ENCODE data around the gene ANXA5.

Gene ANXA5

DNA sequence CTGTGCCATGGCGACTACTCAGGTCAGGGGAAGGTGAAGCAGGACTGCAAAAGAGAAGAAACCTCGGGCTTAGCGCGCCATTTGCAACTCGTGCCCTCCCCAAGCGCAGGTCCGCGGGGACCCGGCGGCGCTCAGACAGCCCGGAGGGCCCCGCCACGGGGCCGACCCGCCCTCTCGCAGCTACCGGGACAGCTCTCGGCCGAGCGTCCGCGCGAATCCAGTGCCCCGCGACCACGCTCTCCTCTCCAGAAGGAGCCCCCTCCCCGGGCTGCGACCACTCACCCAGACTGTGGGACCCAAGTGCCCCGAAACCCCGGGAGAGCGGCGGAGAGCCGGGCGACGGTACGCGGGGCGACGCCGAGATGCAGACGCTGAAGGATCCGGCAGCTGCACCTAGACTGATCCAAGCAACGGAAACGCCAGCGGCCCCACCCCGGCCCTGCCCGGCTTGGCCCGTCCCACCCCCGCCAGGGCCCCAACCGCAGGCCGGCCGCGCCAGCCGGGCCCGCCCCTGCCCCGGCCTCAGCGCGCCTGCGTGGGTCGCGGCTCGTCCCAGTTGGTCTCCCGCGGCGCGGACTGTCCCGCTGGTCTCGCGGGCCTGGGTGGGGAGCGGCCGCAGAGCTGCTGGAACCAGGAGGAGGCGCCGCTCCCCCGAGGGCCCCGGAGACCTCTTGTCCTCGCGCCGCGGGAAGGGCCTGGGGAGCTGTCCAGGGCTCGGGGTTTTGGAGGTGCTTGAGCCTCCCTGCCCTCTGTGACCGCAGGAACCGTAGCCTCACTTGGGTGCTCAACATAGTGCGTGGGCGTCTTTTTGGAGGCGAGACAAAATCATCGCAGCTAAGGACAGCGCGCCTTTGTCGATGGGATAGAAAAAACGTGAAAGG is at the start of gene ANXA5:
TSS of gene ANXA5 (minus strand) at position 400 of the 881 bp plus-strand sequence. CDS start at position 9, 391 bp downstream.
- Histone ChIP-seq H3K27me3 (ENCODE audit: insufficient read depth, low read length) (no peaks in the 10 kb centered on the region), H3K4me1 (ENCODE audit: insufficient read depth, low read length, severe bottlenecking) (peaks cover 23% of the 10 kb centered on the region), H3K4me2 (ENCODE audit: low read length) (peak within 1 kb of the TSS; percentile 89), H3K36me3 (ENCODE audit: insufficient read depth, low read length) (no peaks in the 10 kb centered on the region), H3K9me2 (ENCODE audit: low read depth, low read length) (no peaks in the 10 kb centered on the region), H3K9ac (ENCODE audit: low read length) (peak within 1 kb of the TSS; percentile 77), H3K79me2 (ENCODE audit: insufficient read depth, low read length) (no peaks in the 10 kb centered on the region), H3K9me3 (ENCODE audit: low read length) (no peaks in the 10 kb centered on the region), H2AFZ (ENCODE audit: low read length) (peak within 1 kb of the TSS; percentile 80; the same call in 1 of the 2 replicates), H3K4me3 (ENCODE audit: low read depth, low read length, poor library complexity, severe bottlenecking) (peak within 1 kb of the TSS; percentile 83), H3K27ac (ENCODE audit: low read depth, low read length, poor library complexity, severe bottlenecking) (no peak within 1 kb of the TSS), H4K20me1 (ENCODE audit: insufficient read depth, low read length) (no peaks in the 10 kb centered on the region), H3F3A (ENCODE audit: insufficient read depth, low read length) (no peaks in the 10 kb centered on the region)
- TF ChIP-seq, protein P1, sequence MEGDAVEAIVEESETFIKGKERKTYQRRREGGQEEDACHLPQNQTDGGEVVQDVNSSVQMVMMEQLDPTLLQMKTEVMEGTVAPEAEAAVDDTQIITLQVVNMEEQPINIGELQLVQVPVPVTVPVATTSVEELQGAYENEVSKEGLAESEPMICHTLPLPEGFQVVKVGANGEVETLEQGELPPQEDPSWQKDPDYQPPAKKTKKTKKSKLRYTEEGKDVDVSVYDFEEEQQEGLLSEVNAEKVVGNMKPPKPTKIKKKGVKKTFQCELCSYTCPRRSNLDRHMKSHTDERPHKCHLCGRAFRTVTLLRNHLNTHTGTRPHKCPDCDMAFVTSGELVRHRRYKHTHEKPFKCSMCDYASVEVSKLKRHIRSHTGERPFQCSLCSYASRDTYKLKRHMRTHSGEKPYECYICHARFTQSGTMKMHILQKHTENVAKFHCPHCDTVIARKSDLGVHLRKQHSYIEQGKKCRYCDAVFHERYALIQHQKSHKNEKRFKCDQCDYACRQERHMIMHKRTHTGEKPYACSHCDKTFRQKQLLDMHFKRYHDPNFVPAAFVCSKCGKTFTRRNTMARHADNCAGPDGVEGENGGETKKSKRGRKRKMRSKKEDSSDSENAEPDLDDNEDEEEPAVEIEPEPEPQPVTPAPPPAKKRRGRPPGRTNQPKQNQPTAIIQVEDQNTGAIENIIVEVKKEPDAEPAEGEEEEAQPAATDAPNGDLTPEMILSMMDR (IDR thresholded peaks at IDR 0.05; ENCODE audit: low read length), result no peak
- no peak for TF ChIP-seq EZH2 (IDR thresholded peaks at IDR 0.05; ENCODE audit: borderline replicate concordance, low read length)

DNA sequence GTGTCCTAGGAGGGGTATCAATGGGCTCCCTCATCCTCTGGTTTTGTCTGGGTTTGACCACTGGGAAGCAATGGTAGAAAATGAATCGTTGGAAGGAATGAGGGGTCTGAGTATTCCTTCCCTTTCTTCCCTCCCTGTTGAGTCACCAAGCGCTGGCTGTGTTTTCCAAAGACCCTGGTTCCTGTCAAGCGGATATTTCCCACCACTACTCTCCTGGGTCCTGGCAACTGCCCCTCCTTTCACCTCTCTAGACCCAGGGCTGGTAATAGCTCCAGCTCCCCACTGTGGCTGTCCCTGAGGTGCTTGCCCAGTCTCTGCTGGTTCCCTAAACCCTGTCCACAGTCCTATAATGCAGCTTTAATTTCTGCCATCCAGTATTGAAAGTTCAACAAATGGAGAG is 46.0 kb upstream of the ANXA5 start:
- Histone ChIP-seq H3K9me3 (ENCODE audit: low read length) (no peaks in the 10 kb centered on the region), H3K36me3 (ENCODE audit: insufficient read depth, low read length) (no peaks in the 10 kb centered on the region), H3K4me3 (ENCODE audit: low read depth, low read length, poor library complexity, severe bottlenecking) (no peak overlapping the region), H3K4me2 (ENCODE audit: low read length) (no peak overlapping the region), H3F3A (ENCODE audit: insufficient read depth, low read length) (no peaks in the 10 kb centered on the region), H3K4me1 (ENCODE audit: insufficient read depth, low read length, severe bottlenecking) (no peaks in the 10 kb centered on the region), H3K9ac (ENCODE audit: low read length) (no peak overlapping the region), H3K27ac (ENCODE audit: low read depth, low read length, poor library complexity, severe bottlenecking) (no peak overlapping the region), H4K20me1 (ENCODE audit: insufficient read depth, low read length) (no peaks in the 10 kb centered on the region), H3K27me3 (ENCODE audit: insufficient read depth, low read length) (no peaks in the 10 kb centered on the region), H3K79me2 (ENCODE audit: insufficient read depth, low read length) (no peaks in the 10 kb centered on the region), H3K9me2 (ENCODE audit: low read depth, low read length) (no peaks in the 10 kb centered on the region), H2AFZ (ENCODE audit: low read length) (no peak overlapping the region)
- no peak for TF ChIP-seq EZH2 (IDR thresholded peaks at IDR 0.05; ENCODE audit: borderline replicate concordance, low read length)
- TF ChIP-seq, protein P1 (IDR thresholded peaks at IDR 0.05; ENCODE audit: low read length), result no peak

- no peaks in the 10 kb centered on the region for H3F3A ChIP-seq (ENCODE audit: insufficient read depth, low read length)
- TF ChIP-seq EZH2 (IDR thresholded peaks at IDR 0.05; ENCODE audit: borderline replicate concordance, low read length), result no peak
- TF ChIP-seq, protein P1 (IDR thresholded peaks at IDR 0.05; ENCODE audit: low read length), result no peak
- H3K9me3 ChIP-seq (ENCODE audit: low read length), result no peaks in the 10 kb centered on the region
- H2AFZ ChIP-seq (ENCODE audit: low read length), result no peak overlapping the region
- no peak overlapping the region for H3K27ac ChIP-seq (ENCODE audit: low read depth, low read length, poor library complexity, severe bottlenecking)
- H3K9me2 ChIP-seq (ENCODE audit: low read depth, low read length), result no peaks in the 10 kb centered on the region
- no peaks in the 10 kb centered on the region for H3K27me3 ChIP-seq (ENCODE audit: insufficient read depth, low read length)
- H3K79me2 ChIP-seq (ENCODE audit: insufficient read depth, low read length), result no peaks in the 10 kb centered on the region
- no peaks in the 10 kb centered on the region for H4K20me1 ChIP-seq (ENCODE audit: insufficient read depth, low read length)
- H3K4me2 ChIP-seq (ENCODE audit: low read length), result no peak overlapping the region
- no peaks in the 10 kb centered on the region for H3K36me3 ChIP-seq (ENCODE audit: insufficient read depth, low read length)
- no peaks in the 10 kb centered on the region for H3K4me1 ChIP-seq (ENCODE audit: insufficient read depth, low read length, severe bottlenecking)
- H3K9ac ChIP-seq (ENCODE audit: low read length), result no peak overlapping the region
- no peak overlapping the region for H3K4me3 ChIP-seq (ENCODE audit: low read depth, low read length, poor library complexity, severe bottlenecking)
These were observed 45.0 kb upstream of the ANXA5 start for GRCh38 chr4:121741751-121742150.

Measured in OCI-LY1 (cell line).